SKM-1 (cell line): ENCODE measurements around the gene SMPD2.

ENCODE experiments used
- DNase-seq: peaks from one replicate; lab custom pipeline; 2025; ENCODE audit not compliant: unreplicated experiment; lab: John Stamatoyannopoulos, UW

SMPD2 gene

DNA sequence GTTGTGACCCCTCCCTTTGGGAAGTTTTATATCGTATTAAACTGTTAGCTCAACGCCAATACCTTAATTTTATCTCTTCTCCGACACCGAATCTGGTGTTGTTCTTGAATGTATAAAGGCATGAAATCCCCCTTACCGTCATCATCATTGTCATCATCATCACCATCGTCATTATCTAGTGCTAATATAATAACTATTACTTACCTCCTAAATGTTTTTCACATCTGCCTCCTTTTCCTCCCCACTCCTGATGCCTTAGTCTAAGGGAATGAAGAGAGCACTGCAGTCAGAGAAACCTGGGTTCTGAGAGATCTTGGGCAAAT lies 43.2 kb downstream of the SMPD2 start:
- DNase-seq = no peak

DNA sequence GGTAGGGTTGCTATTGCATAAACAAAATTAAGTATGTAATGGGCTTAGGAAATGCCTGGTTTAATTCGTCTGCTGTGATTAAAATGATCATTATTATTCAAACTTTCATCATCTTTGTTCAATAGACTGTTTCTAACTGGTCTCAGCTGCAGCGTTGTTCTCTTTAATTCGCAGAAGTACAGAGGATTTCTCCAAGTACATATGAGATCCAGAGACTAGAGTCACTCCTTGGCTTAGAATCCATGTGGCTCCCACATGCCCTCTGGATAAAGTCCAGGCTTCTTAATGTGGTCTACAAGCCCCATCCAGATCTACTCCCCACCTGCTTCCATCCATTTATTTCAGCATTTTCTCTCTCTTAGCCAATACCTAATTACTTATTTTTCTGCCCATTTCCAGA lies 43.6 kb downstream of the SMPD2 start:
- no peak for DNase-seq

DNA sequence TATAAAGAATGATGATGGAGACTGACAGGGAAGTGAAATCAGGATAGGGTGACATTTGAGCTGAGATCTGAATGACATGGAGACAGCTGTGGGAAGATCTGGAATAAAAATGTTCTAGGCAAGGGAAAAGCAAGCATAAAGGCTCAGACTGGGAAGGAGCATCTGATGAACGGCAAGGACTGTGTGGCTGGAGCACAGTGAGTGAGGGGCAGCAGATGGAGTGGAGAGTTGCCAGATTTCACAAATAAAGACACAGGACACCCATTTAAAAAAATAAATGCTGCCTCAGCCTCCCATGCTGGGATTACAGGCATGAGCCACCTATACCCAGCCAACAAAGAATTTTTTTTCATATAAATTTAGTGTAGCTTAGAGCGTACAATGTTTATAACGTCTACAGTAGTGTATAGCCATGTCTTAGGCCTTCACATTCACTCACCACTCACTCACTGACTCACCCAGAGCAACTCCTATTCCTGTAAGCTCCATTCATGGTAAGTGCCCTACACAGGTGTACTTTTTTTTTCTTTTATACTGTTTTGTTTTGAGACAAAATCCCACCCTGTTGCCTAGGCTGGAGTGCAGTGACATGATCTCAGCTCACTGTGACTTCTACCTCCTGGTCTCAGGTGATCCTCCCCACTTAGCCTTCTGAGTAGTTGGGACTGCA lies 44.9 kb downstream of the SMPD2 start:
- no peak for DNase-seq

DNA sequence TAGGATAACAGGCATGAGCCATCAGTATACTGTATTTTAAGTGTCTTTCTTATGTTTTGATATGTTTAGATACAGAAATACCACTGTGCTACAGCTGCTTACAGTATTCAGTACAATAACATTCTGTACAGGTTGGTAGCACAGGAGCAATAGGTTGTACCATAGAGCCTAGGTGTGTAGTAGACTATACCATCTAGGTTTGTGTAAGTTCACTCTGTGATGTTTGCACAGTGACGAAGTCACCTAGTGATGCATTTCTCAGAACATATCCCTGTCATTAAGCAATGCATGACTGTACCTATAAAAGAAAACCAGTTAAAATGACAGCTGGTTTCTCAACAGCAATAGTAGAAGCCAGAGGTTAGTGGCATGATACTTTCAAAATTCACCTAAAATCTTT lies 45.5 kb downstream of the SMPD2 start:
- no peak for DNase-seq

DNA sequence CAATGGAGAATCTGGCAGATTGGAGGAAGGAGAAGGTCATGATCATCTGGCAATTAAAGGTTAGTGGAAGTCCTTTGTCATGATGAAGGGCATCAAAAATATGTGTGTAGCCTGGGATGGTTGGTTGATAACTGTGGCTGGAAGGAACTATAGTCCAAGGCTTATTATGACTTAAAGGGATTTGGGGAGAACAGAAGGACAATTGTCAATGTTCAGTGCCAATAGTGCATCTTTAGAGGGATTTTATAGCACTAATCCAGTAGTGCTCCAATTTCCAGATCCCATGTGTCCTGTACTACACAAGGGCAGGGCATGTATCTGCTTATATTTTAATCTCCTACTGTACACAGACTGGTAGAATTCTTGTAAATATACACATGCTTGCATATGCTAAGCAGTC lies 47.5 kb downstream of the SMPD2 start:
- DNase-seq = no peak

DNA sequence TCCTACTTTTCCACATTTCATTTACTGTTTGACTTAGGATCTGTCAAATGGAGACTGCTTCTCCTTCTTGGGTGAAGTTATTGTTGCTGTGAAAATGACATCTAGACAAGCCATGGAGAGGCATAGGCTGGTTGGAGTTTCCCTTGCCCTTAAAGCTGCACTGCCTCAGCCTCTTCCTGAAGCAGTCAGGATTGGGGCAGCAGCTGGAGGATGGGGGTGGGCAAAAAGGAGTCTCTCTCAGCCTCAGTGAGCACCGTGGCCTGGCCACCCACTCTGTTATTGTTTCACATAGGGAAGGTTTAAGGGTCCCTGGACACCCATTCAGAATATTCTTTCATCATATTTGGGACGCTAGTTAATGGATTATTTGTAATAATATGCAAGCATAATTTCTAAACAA lies 50.2 kb downstream of the SMPD2 start:
- no peak for DNase-seq

DNA sequence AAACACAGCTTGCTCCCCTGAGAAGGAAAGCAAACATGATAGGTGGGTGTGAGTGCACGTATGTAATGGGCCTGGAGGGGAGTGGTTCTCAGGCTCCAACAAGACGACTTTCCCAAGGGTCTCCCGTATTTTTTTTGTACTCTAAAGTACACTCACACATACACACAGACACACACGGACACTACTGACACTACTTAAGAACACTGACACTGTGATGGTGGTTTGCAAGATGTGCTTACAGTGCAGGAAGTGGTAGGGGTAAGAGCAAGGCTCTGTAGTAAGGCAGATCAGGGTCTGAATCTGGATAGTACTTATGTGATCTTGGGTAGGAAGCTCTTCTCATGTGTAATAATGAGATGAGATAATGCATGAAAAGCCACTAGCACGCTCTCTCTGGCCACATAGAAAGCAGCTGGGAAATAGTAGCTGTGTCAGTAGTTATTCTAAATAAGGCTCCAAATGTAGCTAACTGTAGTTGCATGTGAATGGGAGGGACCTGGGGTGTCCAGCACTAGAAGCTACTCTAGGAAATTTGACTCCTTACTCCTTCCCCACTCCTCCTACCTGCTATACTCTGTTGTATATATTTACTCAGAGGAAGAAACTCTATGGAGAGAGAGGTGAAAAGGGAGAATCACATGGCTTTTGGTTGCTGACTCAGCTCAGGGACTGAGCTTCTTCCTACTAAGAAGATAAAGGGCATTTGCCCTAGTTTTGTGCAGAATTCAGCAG lies 50.8 kb downstream of the SMPD2 start:
- DNase-seq = no peak
